ENCODE data around the gene KCND2. TPM values are rescaled to one million over a fixed set of nuclear protein-coding genes. Genes with fewer than 3 reads are reported as not detected.

KCND2 gene
- total and polyA plus RNA-seq, 3 experiments from 2014 or later = not detected

DNA sequence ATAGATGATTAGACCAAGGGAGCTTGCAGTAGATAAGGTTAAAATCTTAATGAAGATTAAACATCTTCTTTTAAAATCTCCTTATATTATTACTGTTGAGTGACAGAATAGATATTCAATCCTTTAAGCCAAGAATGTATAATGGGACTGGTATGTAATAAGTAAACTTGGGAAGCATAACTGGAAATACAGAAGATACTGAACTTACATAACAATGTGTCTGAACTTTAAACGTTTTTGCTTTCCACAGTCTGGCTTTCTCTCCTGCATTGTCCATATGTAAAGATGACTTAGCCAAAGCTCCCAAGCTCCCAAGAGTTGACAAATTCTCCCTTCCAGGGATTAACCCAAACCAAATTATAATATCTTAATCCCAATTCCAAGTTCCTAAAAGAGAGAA, 129.8 kb downstream of the KCND2 start:
- DNase-seq = no peak
- CTCF ChIA-PET = no interaction called here
- H3K27ac Mint-ChIP-seq = no peak overlapping the region

GRCh38 chr7:120404042-120404441, 131.1 kb downstream of the KCND2 start:
- Mint-ChIP-seq H3K9me3 (peaks cover 0 to 16% (median 2%) of the 10 kb centered on the region in 5 donors), H3K4me1 (no peaks in the 10 kb centered on the region), H3K27ac (no peak overlapping the region), H3K4me3 (no peak overlapping the region), H3K36me3 (no peaks in the 10 kb centered on the region), H3K27me3 (no peaks in the 10 kb centered on the region)
- Histone ChIP-seq H3K27me3 (ENCODE audit: insufficient read depth, low read length, poor library complexity, severe bottlenecking) (no peaks in the 10 kb centered on the region), H3K4me3 (ENCODE audit: low read length) (no peak overlapping the region), H3K27ac (ENCODE audit: low read depth, low read length) (no peak overlapping the region), H3K4me1 (ENCODE audit: insufficient read depth, low read length) (no peaks in the 10 kb centered on the region), H3K36me3 (ENCODE audit: insufficient read depth, low read length) (no peaks in the 10 kb centered on the region), H3K9me3 (ENCODE audit: low read length) (no peaks in the 10 kb centered on the region)
- DNase-seq = no peak
- ChIA-PET CTCF (no interaction called here), POLR2A (no interaction called here)

More for the DNA sequence above, 129.8 kb downstream of the KCND2 start:
- Mint-ChIP-seq H3K4me3 (no peak overlapping the region), H3K4me1 (no peaks in the 10 kb centered on the region), H3K9me3 (peaks cover 0 to 15% (median 2%) of the 10 kb centered on the region in 5 donors), H3K36me3 (no peaks in the 10 kb centered on the region), H3K27me3 (no peaks in the 10 kb centered on the region)
- Histone ChIP-seq H3K27me3 (ENCODE audit: insufficient read depth, low read length, poor library complexity, severe bottlenecking) (no peaks in the 10 kb centered on the region), H3K4me3 (ENCODE audit: low read length) (no peak overlapping the region), H3K36me3 (ENCODE audit: insufficient read depth, low read length) (no peaks in the 10 kb centered on the region), H3K4me1 (ENCODE audit: insufficient read depth, low read length) (no peaks in the 10 kb centered on the region), H3K9me3 (ENCODE audit: low read length) (no peaks in the 10 kb centered on the region), H3K27ac (ENCODE audit: low read depth, low read length) (no peak overlapping the region)
- POLR2A ChIA-PET = no interaction called here

GRCh38 chr7:120405652-120406051, 132.7 kb downstream of the KCND2 start:
- Histone ChIP-seq H3K9me3 (ENCODE audit: low read length) (no peaks in the 10 kb centered on the region), H3K36me3 (ENCODE audit: insufficient read depth, low read length) (no peaks in the 10 kb centered on the region), H3K4me1 (ENCODE audit: insufficient read depth, low read length) (no peaks in the 10 kb centered on the region), H3K4me3 (ENCODE audit: low read length) (no peak overlapping the region), H3K27me3 (ENCODE audit: insufficient read depth, low read length, poor library complexity, severe bottlenecking) (no peaks in the 10 kb centered on the region), H3K27ac (ENCODE audit: low read depth, low read length) (no peak overlapping the region)
- Mint-ChIP-seq H3K4me1 (no peaks in the 10 kb centered on the region), H3K27ac (no peak overlapping the region), H3K9me3 (peaks cover 0 to 16% (median 3%) of the 10 kb centered on the region in 5 donors), H3K4me3 (no peak overlapping the region), H3K27me3 (no peaks in the 10 kb centered on the region), H3K36me3 (no peaks in the 10 kb centered on the region)
- ChIA-PET CTCF (no interaction called here), POLR2A (no interaction called here)
- no peak for DNase-seq

DNA sequence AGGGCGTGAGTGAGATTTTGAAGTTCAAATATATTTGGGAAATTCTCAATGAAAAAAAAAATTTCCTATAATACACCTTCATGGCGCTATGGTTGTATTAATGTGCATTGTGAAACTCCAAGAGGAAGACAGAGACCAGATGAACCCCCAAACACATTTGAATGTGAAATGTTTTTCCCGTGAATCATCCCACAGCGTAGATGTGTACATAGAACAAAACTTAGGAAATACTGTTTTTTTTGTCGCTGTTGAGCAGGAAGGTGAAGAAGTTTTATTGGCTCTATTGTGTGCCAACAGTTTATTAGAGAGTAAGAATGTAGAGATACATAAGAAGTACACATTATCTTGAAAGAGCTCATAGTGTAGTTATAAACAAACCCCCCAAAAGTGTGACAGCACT, 134.0 kb downstream of the KCND2 start:
- H3K27me3 Mint-ChIP-seq = no peaks in the 10 kb centered on the region
- no peak overlapping the region for H3K27ac ChIP-seq (ENCODE audit: low read depth, low read length)
- no peaks in the 10 kb centered on the region for H3K27me3 ChIP-seq (ENCODE audit: insufficient read depth, low read length, poor library complexity, severe bottlenecking)
- H3K9me3 ChIP-seq (ENCODE audit: low read length) = no peaks in the 10 kb centered on the region
- no peaks in the 10 kb centered on the region for H3K4me1 Mint-ChIP-seq
- no peak overlapping the region for H3K4me3 Mint-ChIP-seq
- CTCF ChIA-PET = no interaction called here
- H3K36me3 ChIP-seq (ENCODE audit: insufficient read depth, low read length) = no peaks in the 10 kb centered on the region
- H3K4me1 ChIP-seq (ENCODE audit: insufficient read depth, low read length) = no peaks in the 10 kb centered on the region
- POLR2A ChIA-PET = no interaction called here
- no peak for DNase-seq
- H3K4me3 ChIP-seq (ENCODE audit: low read length) = no peak overlapping the region
- peaks cover 0 to 19% (median 5%) of the 10 kb centered on the region in 5 donors for H3K9me3 Mint-ChIP-seq
- no peak overlapping the region for H3K27ac Mint-ChIP-seq
- no peaks in the 10 kb centered on the region for H3K36me3 Mint-ChIP-seq

DNA sequence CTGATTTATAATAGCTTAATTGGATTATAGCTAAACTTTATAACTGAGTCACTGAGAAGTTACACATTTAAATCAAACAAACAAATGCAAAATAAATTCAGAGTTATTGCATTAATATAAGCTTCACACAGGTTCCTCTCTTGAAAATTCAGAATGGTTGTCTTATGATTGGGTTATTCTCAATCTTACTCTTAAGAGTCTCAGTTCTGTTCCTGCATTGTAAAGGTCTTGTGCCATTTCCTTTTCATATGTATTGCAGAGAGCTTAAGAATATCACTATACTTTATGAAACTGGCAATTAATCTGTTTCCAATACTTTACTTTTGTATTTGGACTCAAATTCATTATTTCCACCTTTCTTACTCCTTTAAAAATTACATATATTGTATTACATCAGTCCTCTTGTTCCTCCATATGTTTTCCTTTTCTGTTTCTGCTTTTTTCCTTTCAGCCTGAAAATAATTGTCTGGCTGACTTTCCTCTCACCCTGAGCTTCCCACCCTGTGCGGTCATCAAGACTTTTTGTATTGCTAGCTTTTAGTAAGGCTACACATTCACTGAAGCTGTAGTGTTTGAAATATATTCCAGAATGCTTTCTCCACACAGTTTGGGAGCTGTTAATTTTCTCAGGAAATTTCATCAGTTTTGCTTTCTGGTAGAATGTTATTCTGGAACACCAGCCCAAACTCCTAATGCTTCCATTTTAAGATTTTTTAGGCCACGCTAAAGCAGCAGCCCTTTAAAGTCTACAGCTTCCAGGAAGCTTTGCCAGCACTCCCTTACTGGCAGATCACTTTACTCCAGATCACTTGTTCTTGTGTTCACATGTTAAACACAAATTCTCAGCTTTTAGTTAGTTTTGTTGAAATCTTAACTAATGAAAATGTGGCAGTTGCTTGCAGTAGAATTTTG, 139.4 kb downstream of the KCND2 start:
- H3K4me3 Mint-ChIP-seq = no peak overlapping the region
- H3K9me3 Mint-ChIP-seq = peaks cover 0 to 12% (median 5%) of the 10 kb centered on the region in 5 donors
- no peaks in the 10 kb centered on the region for H3K36me3 Mint-ChIP-seq
- no peak overlapping the region for H3K27ac ChIP-seq (ENCODE audit: low read depth, low read length)
- H3K4me3 ChIP-seq (ENCODE audit: low read length) = no peak overlapping the region
- H3K4me1 ChIP-seq (ENCODE audit: insufficient read depth, low read length) = no peaks in the 10 kb centered on the region
- H3K9me3 ChIP-seq (ENCODE audit: low read length) = no peaks in the 10 kb centered on the region
- no peak for DNase-seq
- CTCF ChIA-PET = no interaction called here
- no peaks in the 10 kb centered on the region for H3K27me3 ChIP-seq (ENCODE audit: insufficient read depth, low read length, poor library complexity, severe bottlenecking)
- POLR2A ChIA-PET = no interaction called here
- H3K27ac Mint-ChIP-seq = no peak overlapping the region
- H3K4me1 Mint-ChIP-seq = no peaks in the 10 kb centered on the region
- H3K36me3 ChIP-seq (ENCODE audit: insufficient read depth, low read length) = no peaks in the 10 kb centered on the region
- H3K27me3 Mint-ChIP-seq = no peaks in the 10 kb centered on the region

GRCh38 chr7:120413164-120413563, 140.2 kb downstream of the KCND2 start:
- no peaks in the 10 kb centered on the region for H3K27me3 Mint-ChIP-seq
- ChIA-PET CTCF (no interaction called here), POLR2A (no interaction called here)
- DNase-seq = no peak
- H3K9me3 Mint-ChIP-seq = peaks cover 0 to 9% (median 5%) of the 10 kb centered on the region in 5 donors
- H3K27ac Mint-ChIP-seq = no peak overlapping the region
- no peak overlapping the region for H3K27ac ChIP-seq (ENCODE audit: low read depth, low read length)
- H3K4me3 ChIP-seq (ENCODE audit: low read length) = no peak overlapping the region
- H3K27me3 ChIP-seq (ENCODE audit: insufficient read depth, low read length, poor library complexity, severe bottlenecking) = no peaks in the 10 kb centered on the region
- no peaks in the 10 kb centered on the region for H3K4me1 ChIP-seq (ENCODE audit: insufficient read depth, low read length)
- no peak overlapping the region for H3K4me3 Mint-ChIP-seq
- no peaks in the 10 kb centered on the region for H3K36me3 Mint-ChIP-seq
- H3K36me3 ChIP-seq (ENCODE audit: insufficient read depth, low read length) = no peaks in the 10 kb centered on the region
- H3K9me3 ChIP-seq (ENCODE audit: low read length) = no peaks in the 10 kb centered on the region
- H3K4me1 Mint-ChIP-seq = no peaks in the 10 kb centered on the region

- no peaks in the 10 kb centered on the region for H3K27me3 Mint-ChIP-seq
- ChIA-PET CTCF (no interaction called here), POLR2A (no interaction called here)
- H3K4me1 Mint-ChIP-seq = no peaks in the 10 kb centered on the region
- Histone ChIP-seq H3K36me3 (ENCODE audit: insufficient read depth, low read length) (no peaks in the 10 kb centered on the region), H3K4me1 (ENCODE audit: insufficient read depth, low read length) (no peaks in the 10 kb centered on the region), H3K27me3 (ENCODE audit: insufficient read depth, low read length, poor library complexity, severe bottlenecking) (no peaks in the 10 kb centered on the region), H3K4me3 (ENCODE audit: low read length) (no peak overlapping the region), H3K9me3 (ENCODE audit: low read length) (no peaks in the 10 kb centered on the region), H3K27ac (ENCODE audit: low read depth, low read length) (no peak overlapping the region)
- peaks cover 0 to 12% (median 2%) of the 10 kb centered on the region in 5 donors for H3K9me3 Mint-ChIP-seq
- H3K27ac Mint-ChIP-seq = no peak overlapping the region
- H3K36me3 Mint-ChIP-seq = no peaks in the 10 kb centered on the region
- DNase-seq = no peak
- H3K4me3 Mint-ChIP-seq = no peak overlapping the region
These were observed 144.4 kb downstream of the KCND2 start for GRCh38 chr7:120417244-120417979.

DNA sequence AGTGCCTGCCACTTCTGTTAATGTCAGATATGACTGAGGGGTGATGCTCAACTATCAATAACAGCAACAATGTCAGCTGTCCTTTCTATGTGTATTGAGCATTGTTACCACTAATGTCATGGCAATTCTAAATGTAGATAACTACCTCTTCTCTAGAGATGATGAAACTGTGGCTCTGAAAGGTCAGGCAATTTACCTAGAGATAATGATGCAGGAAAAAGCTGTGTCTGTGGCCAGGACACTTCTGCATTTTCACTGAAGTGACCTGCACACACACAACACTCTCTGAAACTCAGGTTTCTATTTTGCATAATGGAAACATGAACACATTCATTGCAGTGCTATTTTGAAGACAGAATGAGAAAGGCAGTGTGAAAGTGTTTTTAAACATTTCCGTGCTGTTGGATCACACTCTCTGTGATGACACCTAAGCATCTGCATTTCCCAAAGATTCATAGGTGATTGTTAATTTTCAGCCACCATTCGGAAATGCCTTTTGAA, 148.2 kb downstream of the KCND2 start:
- Histone ChIP-seq H3K4me1 (ENCODE audit: insufficient read depth, low read length) (no peaks in the 10 kb centered on the region), H3K36me3 (ENCODE audit: insufficient read depth, low read length) (no peaks in the 10 kb centered on the region), H3K4me3 (ENCODE audit: low read length) (no peak overlapping the region), H3K27ac (ENCODE audit: low read depth, low read length) (no peak overlapping the region), H3K27me3 (ENCODE audit: insufficient read depth, low read length, poor library complexity, severe bottlenecking) (no peaks in the 10 kb centered on the region), H3K9me3 (ENCODE audit: low read length) (no peaks in the 10 kb centered on the region)
- POLR2A ChIA-PET = no interaction called here
- H3K27me3 Mint-ChIP-seq = no peaks in the 10 kb centered on the region
- H3K36me3 Mint-ChIP-seq = no peaks in the 10 kb centered on the region
- no peak for DNase-seq
- no peak overlapping the region for H3K27ac Mint-ChIP-seq
- H3K9me3 Mint-ChIP-seq = peaks cover 0 to 16% (median 5%) of the 10 kb centered on the region in 5 donors
- H3K4me1 Mint-ChIP-seq = no peaks in the 10 kb centered on the region
- CTCF ChIA-PET = no interaction called here
- no peak overlapping the region for H3K4me3 Mint-ChIP-seq

Measured in CD8-positive, alpha-beta memory T cell (primary cell).